Smooth muscle cell (in vitro differentiated cells): Measurements from ENCODE around the gene SYNE2. TPM values are rescaled to one million over a fixed set of nuclear protein-coding genes. Genes with fewer than 3 reads are reported as not detected.

Source experiments
- DNase-seq: peaks from one replicate; lab custom pipeline; 2025; ENCODE audit not compliant: unreplicated experiment; lab: John Stamatoyannopoulos, UW
- H2AFZ ChIP-seq: fragments of 200-600 bp; sonication (generic); 2 replicates; pipeline ENCODE4 v1.6.0; 2016; ENCODE audit warnings: antibody characterized with exemption, low read depth, mild to moderate bottlenecking
- H3F3A ChIP-seq: fragments of 200-600 bp; sonication (generic); 2 replicates; pipeline ENCODE4 v1.6.0; 2017; ENCODE audit warnings: antibody characterized with exemption, low read depth
- H3K27ac ChIP-seq: fragments of 200-600 bp; sonication (generic); 2 replicates; pipeline ENCODE4 v1.5.1; 2016; ENCODE audit warnings: low read depth, mild to moderate bottlenecking
- H3K27me3 ChIP-seq: fragments of 200-600 bp; sonication (generic); 2 replicates; pipeline ENCODE4 v1.6.1; 2016; ENCODE audit warnings: low read depth, mild to moderate bottlenecking
- H3K36me3 ChIP-seq: fragments of 200-600 bp; sonication (generic); 2 replicates; pipeline ENCODE4 v1.5.1; 2016; ENCODE audit warnings: low read depth
- H3K4me1 ChIP-seq: fragments of 200-600 bp; sonication (generic); 2 replicates; pipeline ENCODE4 v1.5.1; 2016; ENCODE audit warnings: low read depth
- H3K4me2 ChIP-seq: fragments of 200-600 bp; sonication (generic); 2 replicates; pipeline ENCODE4 v1.6.0; 2016; ENCODE audit warnings: mild to moderate bottlenecking
- H3K4me3 ChIP-seq: fragments of 200-600 bp; sonication (generic); 2 replicates; pipeline ENCODE4 v1.5.1; 2016; ENCODE audit warnings: mild to moderate bottlenecking
- H3K79me2 ChIP-seq: fragments of 200-600 bp; sonication (generic); 2 replicates; pipeline ENCODE4 v1.6.0; 2016; ENCODE audit warnings: low read depth, mild to moderate bottlenecking
- H3K9ac ChIP-seq: fragments of 200-600 bp; sonication (generic); 2 replicates; pipeline ENCODE4 v1.6.0; 2016; ENCODE audit warnings: low read depth
- H3K9me3 ChIP-seq: fragments of 200-600 bp; sonication (generic); replicated peaks from 2 replicates; pipeline ENCODE4 v1.5.1; 2016; ENCODE audit warnings: low read depth
- H4K20me1 ChIP-seq: fragments of 200-600 bp; sonication (generic); 2 replicates; pipeline ENCODE4 v1.6.0; 2016; ENCODE audit warnings: low read depth
- WGBS: methylation state at CpG from one replicate; pipeline ENCODE4 v1.1.7; 2016; ENCODE audit warnings: low lambda C conversion rate; 5-methylcytosine and 5-hydroxymethylcytosine counted together
- polyA plus RNA-seq: library from polyadenylated mRNA; unstranded; fragments of >200 nt; fragmentation: Nextera tagmentation; extraction: Ambion mirVana; gene quantifications from 2 replicates; pipeline ENCODE4 v1.2.1, GENCODE V29; 2016
- total RNA-seq: library from RNA; depleted of rRNA; stranded (reverse); fragments of >200 nt; gene quantifications from 2 replicates; pipeline ENCODE4 v1.2.3, GENCODE V29; 2014
- TF ChIP-seq, protein P1 (sequence below): fragments of 200-600 bp; sonication (generic); IDR thresholded peaks from 2 replicates; pipeline ENCODE4 v1.5.1; 2017; ENCODE audit warnings: borderline replicate concordance, mild to moderate bottlenecking, antibody characterized with exemption; ENCODE audit not compliant: insufficient read depth, poor library complexity, severe bottlenecking

The SYNE2 gene
- total and polyA plus RNA-seq, 2 experiments from 2014 or later = 4.8 to 20.9 TPM

GRCh38 chr14:63875311-63875710, 22.5 kb downstream of the SYNE2 start:
- Histone ChIP-seq H3K27ac (no peak overlapping the region), H4K20me1 (no peaks in the 10 kb centered on the region), H3K4me2 (no peak overlapping the region), H3F3A (no peaks in the 10 kb centered on the region), H3K79me2 (no peaks in the 10 kb centered on the region), H3K36me3 (no peaks in the 10 kb centered on the region), H3K4me3 (no peak overlapping the region), H3K4me1 (peaks cover 6% of the 10 kb centered on the region), H2AFZ (no peak overlapping the region), H3K9me3 (no peaks in the 10 kb centered on the region), H3K9ac (no peak overlapping the region), H3K27me3 (no peaks in the 10 kb centered on the region)
- 94% methylated on average over 2 of the region's 2 CpGs for WGBS
- DNase-seq = no peak
- TF ChIP-seq, protein P1, sequence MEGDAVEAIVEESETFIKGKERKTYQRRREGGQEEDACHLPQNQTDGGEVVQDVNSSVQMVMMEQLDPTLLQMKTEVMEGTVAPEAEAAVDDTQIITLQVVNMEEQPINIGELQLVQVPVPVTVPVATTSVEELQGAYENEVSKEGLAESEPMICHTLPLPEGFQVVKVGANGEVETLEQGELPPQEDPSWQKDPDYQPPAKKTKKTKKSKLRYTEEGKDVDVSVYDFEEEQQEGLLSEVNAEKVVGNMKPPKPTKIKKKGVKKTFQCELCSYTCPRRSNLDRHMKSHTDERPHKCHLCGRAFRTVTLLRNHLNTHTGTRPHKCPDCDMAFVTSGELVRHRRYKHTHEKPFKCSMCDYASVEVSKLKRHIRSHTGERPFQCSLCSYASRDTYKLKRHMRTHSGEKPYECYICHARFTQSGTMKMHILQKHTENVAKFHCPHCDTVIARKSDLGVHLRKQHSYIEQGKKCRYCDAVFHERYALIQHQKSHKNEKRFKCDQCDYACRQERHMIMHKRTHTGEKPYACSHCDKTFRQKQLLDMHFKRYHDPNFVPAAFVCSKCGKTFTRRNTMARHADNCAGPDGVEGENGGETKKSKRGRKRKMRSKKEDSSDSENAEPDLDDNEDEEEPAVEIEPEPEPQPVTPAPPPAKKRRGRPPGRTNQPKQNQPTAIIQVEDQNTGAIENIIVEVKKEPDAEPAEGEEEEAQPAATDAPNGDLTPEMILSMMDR = no peak

- no peak overlapping the region for H3K27ac ChIP-seq
These were observed 24.7 kb downstream of the SYNE2 start for GRCh38 chr14:63877550-63877939.

DNA sequence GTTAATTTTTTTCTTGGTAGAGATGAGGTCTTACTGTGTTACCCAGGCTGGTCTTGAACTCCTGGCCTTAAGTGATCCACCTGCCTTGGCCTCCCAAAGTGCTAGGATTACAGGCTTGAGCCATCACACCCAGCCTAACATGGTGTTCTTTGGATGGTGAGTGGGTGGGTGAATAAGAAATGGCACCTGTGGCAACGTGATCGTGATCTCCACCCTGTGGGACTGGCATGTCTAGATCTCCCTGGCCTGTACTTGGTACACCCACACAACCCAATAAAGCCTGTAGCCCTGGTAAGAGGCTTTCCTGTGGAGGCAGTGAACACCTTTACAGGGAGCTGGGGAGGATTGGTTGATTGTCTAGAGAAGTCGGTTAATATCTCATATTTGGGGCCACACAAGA, 25.2 kb downstream of the SYNE2 start:
- 99% methylated on average over 3 of the region's 3 CpGs for whole genome bisulfite sequencing
- Histone ChIP-seq H3K27me3 (no peaks in the 10 kb centered on the region), H3K36me3 (no peaks in the 10 kb centered on the region), H3F3A (no peaks in the 10 kb centered on the region), H3K27ac (no peak overlapping the region), H4K20me1 (no peaks in the 10 kb centered on the region), H3K4me3 (no peak overlapping the region), H3K79me2 (peaks cover 4% of the 10 kb centered on the region), H3K9ac (no peak overlapping the region), H2AFZ (no peak overlapping the region), H3K4me2 (no peak overlapping the region), H3K9me3 (no peaks in the 10 kb centered on the region), H3K4me1 (peaks cover 6% of the 10 kb centered on the region)
- DNase-seq = no peak
- TF ChIP-seq, protein P1 = no peak

More at GRCh38 chr14:63877550-63877939, 24.7 kb downstream of the SYNE2 start:
- DNase-seq = no peak
- Histone ChIP-seq H3K4me1 (peaks cover 6% of the 10 kb centered on the region), H3K4me2 (no peak overlapping the region), H3K27me3 (no peaks in the 10 kb centered on the region), H3K4me3 (no peak overlapping the region), H3K79me2 (peaks cover 4% of the 10 kb centered on the region), H2AFZ (no peak overlapping the region), H3K9ac (no peak overlapping the region), H3F3A (no peaks in the 10 kb centered on the region), H3K36me3 (no peaks in the 10 kb centered on the region), H3K9me3 (no peaks in the 10 kb centered on the region), H4K20me1 (no peaks in the 10 kb centered on the region)
- TF ChIP-seq, protein P1 = no peak
- WGBS = 87% methylated on average over 3 of the region's 3 CpGs

GRCh38 chr14:63878792-63879191, 26.0 kb downstream of the SYNE2 start:
- Histone ChIP-seq H3K27ac (no peak overlapping the region), H3K79me2 (peaks cover 4% of the 10 kb centered on the region), H4K20me1 (no peaks in the 10 kb centered on the region), H3K27me3 (no peaks in the 10 kb centered on the region), H2AFZ (no peak overlapping the region), H3K9ac (no peak overlapping the region), H3K36me3 (no peaks in the 10 kb centered on the region), H3F3A (no peaks in the 10 kb centered on the region), H3K4me2 (no peak overlapping the region), H3K4me3 (no peak overlapping the region), H3K9me3 (no peaks in the 10 kb centered on the region), H3K4me1 (peaks cover 5% of the 10 kb centered on the region)
- DNase-seq = no peak
- 96% methylated on average over 4 of the region's 4 CpGs for WGBS
- TF ChIP-seq, protein P1 = no peak
